Breast epithelium (tissue), 3 donors: ENCODE data around the gene CCPG1.

Experiments used
- CTCF ChIP-seq, 3 donors: fragments of 450-650 bp; IDR thresholded peaks; one replicate each; pipeline ENCODE4 v1.5.1; 2016 to 2017; ENCODE audit warnings: antibody characterized with exemption in 3 of 3, mild to moderate bottlenecking in 3 of 3, moderate library complexity in 3 of 3
- POLR2A ChIP-seq: fragments of 450-650 bp; IDR thresholded peaks from one replicate; pipeline ENCODE4 v1.6.1; 2016; ENCODE audit warnings: antibody characterized with exemption, mild to moderate bottlenecking, moderate library complexity

GRCh38 chr15:55387027-55387426, 21.1 kb downstream of the CCPG1 start:
- TF ChIP-seq CTCF (IDR thresholded peaks at IDR 0.05) (no peak), POLR2A (no peak)
